IPS-NIHi11 (cell line): ENCODE measurements around the gene NOS1AP.
"Not testable (repeated sequence)": the region's sequence is repeated elsewhere in the genome, so short reads cannot be mapped to it uniquely, and the experiment has no call there.

Experiments
- DNase-seq: peaks from one replicate; pipeline ENCODE4 v3.0.0; 2012; ENCODE audit warnings: mixed read lengths, low spot score

The NOS1AP gene

GRCh38 chr1:162059721-162060120 is 9.8 kb upstream of the NOS1AP start:
- DNase-seq: no peak

- DNase-seq: no peak
These were observed 9.2 kb upstream of the NOS1AP start for GRCh38 chr1:162060314-162060713.

- no peak for DNase-seq
These were observed 6.9 kb upstream of the NOS1AP start for GRCh38 chr1:162062542-162063015.

- DNase-seq: no peak
These were observed 4.5 kb upstream of the NOS1AP start for GRCh38 chr1:162065016-162065415.

DNA sequence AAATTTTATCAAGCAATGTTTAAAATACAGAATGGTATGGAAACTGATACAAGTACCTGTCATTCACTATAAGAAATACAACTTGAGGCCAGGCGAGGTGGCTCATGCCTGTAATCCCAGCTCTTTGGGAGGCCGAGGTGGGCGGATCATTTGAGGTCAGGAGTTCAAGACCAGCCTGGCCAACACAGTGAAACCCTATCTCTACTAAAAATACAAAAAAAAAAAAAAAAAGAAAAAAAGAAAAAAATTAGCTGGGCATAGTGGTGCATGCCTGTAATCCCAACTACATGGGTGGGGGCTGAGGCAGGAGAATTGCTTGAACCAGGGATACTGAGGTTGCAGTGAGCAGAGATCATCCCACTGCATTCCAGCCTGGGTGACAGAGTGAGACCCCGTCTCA is 2.7 kb upstream of the NOS1AP start:
- DNase-seq: not testable (repeated sequence)

DNA sequence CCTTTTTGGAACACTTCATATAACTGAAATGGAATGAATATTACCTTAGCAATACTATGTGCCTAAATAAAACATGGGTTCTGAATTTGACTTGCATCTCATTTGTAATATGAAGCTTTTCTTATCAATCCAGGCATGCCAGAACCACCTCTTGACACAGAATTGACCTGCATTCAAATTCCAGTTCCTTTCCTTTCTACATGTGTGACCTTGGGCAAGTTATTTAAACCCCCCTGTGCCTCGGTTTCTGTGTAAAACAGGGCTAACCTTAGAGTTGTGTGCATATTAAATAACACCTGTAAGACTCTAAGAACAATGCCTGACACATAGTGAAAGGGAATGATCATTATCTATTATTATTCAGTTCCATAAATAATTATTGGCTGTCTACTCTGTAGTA is 2.0 kb upstream of the NOS1AP start:
- DNase-seq: no peak

GRCh38 chr1:162068301-162068700 is 1.2 kb upstream of the NOS1AP start:
- no peak for DNase-seq

GRCh38 chr1:162070094-162070748 is 730 bp downstream of the NOS1AP start:
- peak; percentile 50 for DNase-seq

GRCh38 chr1:162070825-162071224 is 1.3 kb downstream of the NOS1AP start:
- no peak for DNase-seq

GRCh38 chr1:162072740-162073139 is 3.2 kb downstream of the NOS1AP start:
- no peak for DNase-seq

GRCh38 chr1:162074276-162075005 is 5.0 kb downstream of the NOS1AP start:
- no peak for DNase-seq

GRCh38 chr1:162075862-162076261 is 6.4 kb downstream of the NOS1AP start:
- no peak for DNase-seq

GRCh38 chr1:162077648-162078299 is 8.3 kb downstream of the NOS1AP start:
- DNase-seq: no peak

DNA sequence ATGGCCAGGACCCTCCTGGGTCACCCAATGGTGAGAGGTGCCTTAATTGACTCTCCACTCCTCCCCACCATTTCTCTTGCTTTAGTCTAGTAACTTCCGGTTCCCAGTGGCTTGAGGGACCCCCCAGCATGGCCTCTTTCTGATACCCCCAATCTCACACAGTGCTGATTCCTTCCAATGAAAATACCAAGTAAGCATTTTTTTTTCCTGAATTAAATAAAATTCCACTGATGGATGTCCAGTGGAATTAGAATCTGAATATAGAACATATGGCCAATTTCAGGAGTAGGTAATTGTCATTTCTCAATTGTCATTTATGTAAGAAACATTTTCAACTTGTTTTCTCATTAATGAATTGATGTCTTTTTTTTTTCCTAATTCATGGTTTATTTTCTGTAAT is 9.5 kb downstream of the NOS1AP start:
- no peak for DNase-seq

DNA sequence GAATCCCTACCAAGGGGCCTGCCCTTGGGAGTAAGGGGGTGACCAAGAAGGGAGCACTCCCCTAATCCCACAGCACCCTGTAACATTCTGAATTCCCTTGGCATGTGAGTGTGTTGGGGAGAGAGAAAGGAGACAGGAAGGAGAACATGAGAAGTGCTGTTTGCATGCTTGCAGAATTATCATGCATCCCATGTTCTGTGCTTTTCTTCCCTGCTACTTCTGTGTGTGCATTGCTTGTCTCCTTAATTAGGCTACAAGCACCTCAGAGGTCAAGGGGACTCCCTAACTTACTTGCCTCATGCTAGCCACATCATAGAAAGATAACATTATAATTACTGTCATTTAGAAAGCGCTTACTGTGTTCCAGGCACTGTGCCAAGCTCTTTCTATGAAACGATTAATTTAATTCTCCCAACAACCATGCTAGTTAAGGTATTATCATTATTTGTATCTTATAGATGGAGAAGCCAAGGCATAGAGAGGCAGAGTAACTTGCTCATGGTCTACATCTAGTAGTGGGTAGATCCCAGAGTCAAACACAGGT is 11.1 kb downstream of the NOS1AP start:
- DNase-seq: no peak

GRCh38 chr1:162081316-162081715 is 11.8 kb downstream of the NOS1AP start:
- DNase-seq: no peak

GRCh38 chr1:162082080-162082479 is 12.6 kb downstream of the NOS1AP start:
- DNase-seq: not testable (repeated sequence)

GRCh38 chr1:162083273-162083672 is 13.8 kb downstream of the NOS1AP start:
- no peak for DNase-seq

DNA sequence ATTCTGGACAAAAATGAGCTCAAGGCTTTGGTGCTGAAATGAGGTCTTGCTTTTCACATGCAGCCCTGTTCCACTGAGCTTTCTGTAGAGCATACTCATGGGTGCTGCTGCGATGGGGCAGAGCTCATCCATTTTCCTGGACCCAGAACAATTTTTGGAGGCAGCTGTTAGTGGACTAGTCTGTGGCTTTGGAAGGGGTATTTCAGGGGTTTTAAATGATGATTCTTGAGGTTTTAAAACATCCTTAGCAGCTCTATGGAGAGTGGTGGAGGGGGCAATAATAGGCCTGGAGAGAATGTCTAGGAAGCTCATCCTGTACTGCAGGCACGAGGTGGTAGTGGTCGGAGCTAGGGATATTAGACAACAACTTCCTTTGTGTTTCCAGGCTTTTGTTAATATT is 16.5 kb downstream of the NOS1AP start:
- no peak for DNase-seq

DNA sequence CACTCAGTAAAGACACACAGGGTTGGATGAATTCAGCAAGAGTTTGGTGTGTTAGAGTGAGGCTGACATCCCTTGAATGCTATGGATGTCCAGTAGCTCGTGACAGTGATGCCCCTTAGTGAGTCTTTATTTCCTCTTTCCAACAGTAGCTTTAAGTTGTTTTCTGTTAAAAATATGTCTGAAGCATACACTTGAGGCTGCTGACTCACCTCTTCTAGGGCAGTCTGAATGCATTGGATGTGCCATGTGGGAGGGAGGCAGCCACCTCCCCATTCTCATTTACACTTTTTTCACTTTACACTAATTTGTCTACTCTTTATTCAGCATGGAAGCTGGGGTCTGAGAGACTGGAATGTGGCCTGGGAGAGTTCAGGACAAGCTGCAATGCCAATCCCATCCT is 17.6 kb downstream of the NOS1AP start:
- no peak for DNase-seq

DNA sequence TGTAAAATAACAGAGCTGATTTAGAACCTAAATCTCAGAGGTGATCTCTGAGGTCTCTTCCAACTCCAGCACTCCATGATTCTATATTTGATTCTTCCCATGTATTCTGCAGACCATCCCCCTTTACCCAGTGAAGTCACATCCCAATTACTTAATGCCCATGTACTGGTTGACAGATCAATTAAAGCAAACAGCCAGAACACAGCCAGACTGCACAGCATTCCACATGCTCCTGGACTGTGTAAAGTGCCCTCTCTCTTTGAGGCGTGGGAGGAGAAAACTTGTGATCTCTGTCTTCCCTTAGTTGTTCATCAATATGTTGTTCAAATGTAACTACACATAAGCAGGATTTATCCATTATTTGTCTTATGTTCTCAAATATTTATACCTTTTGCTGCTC is 18.1 kb downstream of the NOS1AP start:
- DNase-seq: no peak

- DNase-seq: no peak
These were observed 18.9 kb downstream of the NOS1AP start for GRCh38 chr1:162088281-162088969.
